ENCODE measurements around the gene EEPD1. TPM values are rescaled to one million over a fixed set of nuclear protein-coding genes. Genes with fewer than 3 reads are reported as not detected.

EEPD1 gene
- polyA plus RNA-seq, 1 of the 3 experiments (the other 2 are of a cell fraction) = 5.0 TPM

DNA sequence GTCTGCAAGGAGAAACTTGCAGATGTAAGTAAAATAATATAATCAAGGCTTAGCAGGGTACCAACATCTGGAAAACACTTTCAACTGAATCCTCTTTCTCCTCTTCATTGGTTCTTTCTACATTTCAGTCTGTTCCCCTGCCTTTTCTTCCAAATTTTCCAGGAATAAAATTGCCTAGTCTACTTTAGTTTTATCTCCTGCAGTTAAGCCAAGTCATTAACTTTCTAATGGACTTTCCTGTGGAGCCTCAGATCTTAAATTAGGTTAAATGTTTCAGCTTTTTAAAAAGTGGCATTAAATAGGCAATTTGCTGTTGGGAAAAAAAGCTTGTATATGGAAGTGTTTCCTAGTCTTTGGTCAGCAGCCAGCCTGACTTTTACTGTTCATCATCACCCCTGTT, 70.8 kb downstream of the EEPD1 start:
- H3K9ac ChIP-seq = no peak overlapping the region
- H3F3A ChIP-seq (replicated peaks; ENCODE audit: insufficient read depth) = no peaks in the 10 kb centered on the region
- peak overlapping the region in 1 of 2 experiments; percentile 54; a peak in 1 of 4 replicates for H3K27ac ChIP-seq (ENCODE audit: low read depth in 2 of 2, low read length in 1 of 2)
- DNase-seq = no peak
- no peaks in the 10 kb centered on the region for H3K9me2 ChIP-seq
- H3K4me2 ChIP-seq = no peak overlapping the region
- H3K4me1 ChIP-seq (ENCODE audit: control insufficient read depth in 1 of 2, insufficient read depth in 2 of 2, low read depth in 1 of 2, low read length in 1 of 2) = peaks cover 0 to 19% of the 10 kb centered on the region in 2 experiments; a peak in 2 of 4 replicates
- no peak for TF ChIP-seq MEF2A (IDR thresholded peaks at IDR 0.05; ENCODE audit: borderline replicate concordance, low read depth)
- no peak for TF ChIP-seq CHD2 (IDR thresholded peaks at IDR 0.05; ENCODE audit: low read length, partially characterized antibody)
- TF ChIP-seq, protein P1, sequence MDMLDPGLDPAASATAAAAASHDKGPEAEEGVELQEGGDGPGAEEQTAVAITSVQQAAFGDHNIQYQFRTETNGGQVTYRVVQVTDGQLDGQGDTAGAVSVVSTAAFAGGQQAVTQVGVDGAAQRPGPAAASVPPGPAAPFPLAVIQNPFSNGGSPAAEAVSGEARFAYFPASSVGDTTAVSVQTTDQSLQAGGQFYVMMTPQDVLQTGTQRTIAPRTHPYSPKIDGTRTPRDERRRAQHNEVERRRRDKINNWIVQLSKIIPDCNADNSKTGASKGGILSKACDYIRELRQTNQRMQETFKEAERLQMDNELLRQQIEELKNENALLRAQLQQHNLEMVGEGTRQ (IDR thresholded peaks at IDR 0.05; ENCODE audit: borderline replicate concordance, low read depth, low read length) = no peak
- no peak for TF ChIP-seq EZH2phosphoT487 (IDR thresholded peaks at IDR 0.05; ENCODE audit: borderline replicate concordance, low read depth)
- TF ChIP-seq TEAD4 (IDR thresholded peaks at IDR 0.05; ENCODE audit: borderline replicate concordance, insufficient read depth) = no peak
- TF ChIP-seq RXRA (IDR thresholded peaks at IDR 0.05; ENCODE audit: borderline replicate concordance, low read depth) = no peak
- no peak for TF ChIP-seq FOXJ3 (CRISPR knock-in tag; IDR thresholded peaks at IDR 0.05)
- no peak for TF ChIP-seq RAD21 (IDR thresholded peaks at IDR 0.05; ENCODE audit: low read length)
- TF ChIP-seq, protein P2, sequence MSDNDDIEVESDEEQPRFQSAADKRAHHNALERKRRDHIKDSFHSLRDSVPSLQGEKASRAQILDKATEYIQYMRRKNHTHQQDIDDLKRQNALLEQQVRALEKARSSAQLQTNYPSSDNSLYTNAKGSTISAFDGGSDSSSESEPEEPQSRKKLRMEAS (IDR thresholded peaks at IDR 0.05; ENCODE audit: low read depth) = no peak
- TF ChIP-seq SMC3 (IDR thresholded peaks at IDR 0.05; ENCODE audit: low read depth, low read length) = no peak
- no peak for TF ChIP-seq SIN3A (IDR thresholded peaks at IDR 0.05; ENCODE audit: borderline replicate concordance, low read depth, low read length)
- ChIA-PET POLR2A (no interaction called here), CTCF (interaction anchor here (0.9 to 1.8 kb wide), 6 partner anchors 9 to 239 kb away, joined by 3 to 4 read pairs (median 4); no protein-coding TSS in a partner anchor)
- no peaks in the 10 kb centered on the region for H3K79me2 ChIP-seq (ENCODE audit: insufficient read depth)
- H3K36me3 ChIP-seq (replicated peaks in 1 of 2; ENCODE audit: control insufficient read depth in 1 of 2, insufficient read depth in 2 of 2, low read length in 1 of 2) = no peaks in the 10 kb centered on the region
- H3K4me3 ChIP-seq (ENCODE audit: low read depth in 2 of 2, low read length in 1 of 2) = no peak overlapping the region
- H3K27me3 ChIP-seq (ENCODE audit: insufficient read depth) = no peaks in the 10 kb centered on the region
- no peaks in the 10 kb centered on the region for H3K9me3 ChIP-seq
- H2AFZ ChIP-seq (ENCODE audit: low read depth) = no peak overlapping the region
- H4K20me1 ChIP-seq (ENCODE audit: insufficient read depth) = no peaks in the 10 kb centered on the region

DNA sequence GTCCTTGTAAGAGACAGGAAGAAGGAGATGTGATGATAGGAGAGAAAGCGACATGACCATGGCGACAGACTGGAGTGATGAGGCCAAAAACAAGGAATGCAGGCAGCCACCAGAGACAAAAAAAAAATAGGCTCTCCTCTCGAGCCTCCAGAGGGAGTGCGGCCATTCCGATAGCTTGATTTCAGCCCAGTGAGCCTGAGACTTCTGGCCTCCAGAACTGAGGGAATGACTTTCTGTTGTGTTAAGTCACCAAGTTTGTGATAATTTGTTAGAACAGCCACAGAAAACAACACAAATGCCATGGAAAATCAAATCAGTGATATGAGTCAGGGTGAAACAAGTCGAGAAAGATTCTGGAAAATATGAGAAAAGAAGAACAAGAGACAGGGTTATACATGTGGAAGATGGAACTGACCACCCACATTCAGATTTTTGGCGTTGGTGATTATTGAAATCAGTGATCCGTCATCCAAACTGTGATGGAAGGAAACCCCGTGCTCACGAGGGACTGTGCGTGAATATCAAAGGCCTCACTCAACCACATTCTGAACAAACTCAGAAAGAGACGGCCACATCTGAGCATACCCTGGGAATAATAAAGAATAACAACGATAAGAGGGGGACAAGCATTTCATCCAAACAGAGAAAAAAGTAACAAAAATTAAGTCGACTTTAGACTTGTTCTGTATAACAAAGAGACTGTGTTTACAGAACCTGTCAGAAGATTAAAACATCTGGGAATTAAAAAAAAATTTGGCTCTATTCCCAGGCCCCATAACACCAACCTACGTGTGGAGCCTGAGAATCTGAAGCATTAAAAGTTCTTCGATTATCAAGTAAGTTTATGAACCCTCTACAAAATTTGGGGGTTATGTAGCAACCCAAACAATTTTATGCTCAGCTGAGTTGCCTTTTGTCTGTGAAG, 72.1 kb downstream of the EEPD1 start:
- Histone ChIP-seq H2AFZ (ENCODE audit: low read depth) (no peak overlapping the region), H3K9me2 (no peaks in the 10 kb centered on the region), H3F3A (replicated peaks; ENCODE audit: insufficient read depth) (no peaks in the 10 kb centered on the region), H3K27ac (ENCODE audit: low read depth in 2 of 2, low read length in 1 of 2) (no peak overlapping the region; a peak in 1 of 4 replicates), H3K4me2 (no peak overlapping the region), H3K36me3 (replicated peaks in 1 of 2; ENCODE audit: control insufficient read depth in 1 of 2, insufficient read depth in 2 of 2, low read length in 1 of 2) (no peaks in the 10 kb centered on the region), H3K4me3 (ENCODE audit: low read depth in 2 of 2, low read length in 1 of 2) (no peak overlapping the region), H3K79me2 (ENCODE audit: insufficient read depth) (no peaks in the 10 kb centered on the region), H3K9me3 (no peaks in the 10 kb centered on the region), H3K9ac (no peak overlapping the region), H3K27me3 (ENCODE audit: insufficient read depth) (no peaks in the 10 kb centered on the region), H4K20me1 (ENCODE audit: insufficient read depth) (no peaks in the 10 kb centered on the region), H3K4me1 (ENCODE audit: control insufficient read depth in 1 of 2, insufficient read depth in 2 of 2, low read depth in 1 of 2, low read length in 1 of 2) (peaks cover 0 to 19% of the 10 kb centered on the region in 2 experiments; a peak in 2 of 4 replicates)
- POLR2A ChIA-PET = no interaction called here
- no peak for DNase-seq
- CTCF ChIA-PET = interaction anchor here (0.7 to 1.4 kb wide), 4 partner anchors 10 to 240 kb away, joined by 3 read pairs; no protein-coding TSS in a partner anchor
- 85% methylated on average over 16 of the region's 16 CpGs for WGBS (ENCODE audit: low lambda C conversion rate)
- TF ChIP-seq CHD2 (IDR thresholded peaks at IDR 0.05; ENCODE audit: low read length, partially characterized antibody) (no peak), TEAD4 (IDR thresholded peaks at IDR 0.05; ENCODE audit: borderline replicate concordance, insufficient read depth) (no peak), TCF12 (IDR thresholded peaks at IDR 0.05) (no peak), GATA2 (CRISPR knock-in tag; IDR thresholded peaks at IDR 0.05) (no peak), POLR2AphosphoS5 (IDR thresholded peaks at IDR 0.05; ENCODE audit: low read depth, low read length) (no peak), YY1 (IDR thresholded peaks at IDR 0.05; ENCODE audit: low read depth) (no peak), SMC3 (IDR thresholded peaks at IDR 0.05; ENCODE audit: low read depth, low read length) (no peak), RCOR1 (IDR thresholded peaks at IDR 0.05; ENCODE audit: low read length) (no peak), MXI1 (IDR thresholded peaks at IDR 0.05; ENCODE audit: low read depth, low read length) (no peak)
- TF ChIP-seq, protein P1 (IDR thresholded peaks at IDR 0.05; ENCODE audit: borderline replicate concordance, low read depth, low read length) = no peak
- TF ChIP-seq, protein P3, sequence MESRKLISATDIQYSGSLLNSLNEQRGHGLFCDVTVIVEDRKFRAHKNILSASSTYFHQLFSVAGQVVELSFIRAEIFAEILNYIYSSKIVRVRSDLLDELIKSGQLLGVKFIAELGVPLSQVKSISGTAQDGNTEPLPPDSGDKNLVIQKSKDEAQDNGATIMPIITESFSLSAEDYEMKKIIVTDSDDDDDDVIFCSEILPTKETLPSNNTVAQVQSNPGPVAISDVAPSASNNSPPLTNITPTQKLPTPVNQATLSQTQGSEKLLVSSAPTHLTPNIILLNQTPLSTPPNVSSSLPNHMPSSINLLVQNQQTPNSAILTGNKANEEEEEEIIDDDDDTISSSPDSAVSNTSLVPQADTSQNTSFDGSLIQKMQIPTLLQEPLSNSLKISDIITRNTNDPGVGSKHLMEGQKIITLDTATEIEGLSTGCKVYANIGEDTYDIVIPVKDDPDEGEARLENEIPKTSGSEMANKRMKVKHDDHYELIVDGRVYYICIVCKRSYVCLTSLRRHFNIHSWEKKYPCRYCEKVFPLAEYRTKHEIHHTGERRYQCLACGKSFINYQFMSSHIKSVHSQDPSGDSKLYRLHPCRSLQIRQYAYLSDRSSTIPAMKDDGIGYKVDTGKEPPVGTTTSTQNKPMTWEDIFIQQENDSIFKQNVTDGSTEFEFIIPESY (IDR thresholded peaks at IDR 0.05; ENCODE audit: borderline replicate concordance, low read depth) = no peak
- TF ChIP-seq, protein P4, sequence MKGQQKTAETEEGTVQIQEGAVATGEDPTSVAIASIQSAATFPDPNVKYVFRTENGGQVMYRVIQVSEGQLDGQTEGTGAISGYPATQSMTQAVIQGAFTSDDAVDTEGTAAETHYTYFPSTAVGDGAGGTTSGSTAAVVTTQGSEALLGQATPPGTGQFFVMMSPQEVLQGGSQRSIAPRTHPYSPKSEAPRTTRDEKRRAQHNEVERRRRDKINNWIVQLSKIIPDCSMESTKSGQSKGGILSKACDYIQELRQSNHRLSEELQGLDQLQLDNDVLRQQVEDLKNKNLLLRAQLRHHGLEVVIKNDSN (IDR thresholded peaks at IDR 0.05; ENCODE audit: borderline replicate concordance, low read depth) = no peak

All from SK-N-SH (cell line).